DOHH2 (cell line): ENCODE data around the gene FAF2.
A peak's percentile ranks its signal among the peaks of the same experiment; 100 is the strongest.

Experiments used
- H3F3A ChIP-seq: fragments of 200-600 bp; sonication (generic), shearing (Covaris generic); 2 replicates; pipeline ENCODE4 v1.6.0; 2016; ENCODE audit warnings: antibody characterized with exemption, mild to moderate bottlenecking; ENCODE audit not compliant: control insufficient read depth, insufficient read depth
- H3K27ac ChIP-seq: fragments of 200-600 bp; sonication (generic); 2 replicates; pipeline ENCODE4 v1.5.1; 2014; ENCODE audit warnings: low read depth, mild to moderate bottlenecking, low read length, moderate library complexity
- H3K27me3 ChIP-seq: fragments of 200-600 bp; sonication (generic); 2 replicates; pipeline ENCODE4 v1.6.1; 2014; ENCODE audit warnings: mild to moderate bottlenecking, low read length, mixed read lengths; ENCODE audit not compliant: control insufficient read depth
- H3K36me3 ChIP-seq: fragments of 200-600 bp; sonication (generic); 2 replicates; pipeline ENCODE4 v1.6.1; 2014; ENCODE audit warnings: mild to moderate bottlenecking, low read length, moderate library complexity, mixed read lengths; ENCODE audit not compliant: control insufficient read depth
- H3K4me1 ChIP-seq: fragments of 200-600 bp; sonication (generic); 2 replicates; pipeline ENCODE4 v1.6.1; 2014; ENCODE audit warnings: mild to moderate bottlenecking, low read length, mixed read lengths; ENCODE audit not compliant: control insufficient read depth
- H3K4me2 ChIP-seq: fragments of 200-600 bp; sonication (generic); 2 replicates; pipeline ENCODE4 v1.6.0; 2014; ENCODE audit warnings: mild to moderate bottlenecking, low read length, moderate library complexity
- H3K4me3 ChIP-seq: fragments of 200-600 bp; sonication (generic); 2 replicates; pipeline ENCODE4 v1.5.1; 2014; ENCODE audit warnings: mild to moderate bottlenecking, low read length, mixed read lengths
- H3K79me2 ChIP-seq: fragments of 200-600 bp; sonication (generic); 2 replicates; pipeline ENCODE4 v1.6.1; 2014; ENCODE audit warnings: mild to moderate bottlenecking, low read length, mixed read lengths; ENCODE audit not compliant: control insufficient read depth
- H3K9me2 ChIP-seq: fragments of 200-600 bp; sonication (generic); replicated peaks from 2 replicates; pipeline ENCODE4 v1.6.1; 2014; ENCODE audit warnings: mild to moderate bottlenecking, low read length, mixed read lengths; ENCODE audit not compliant: control insufficient read depth
- H3K9me3 ChIP-seq: fragments of 200-600 bp; sonication (generic); 2 replicates; pipeline ENCODE4 v1.6.1; 2014; ENCODE audit warnings: antibody characterized with exemption, low read length, mixed read lengths; ENCODE audit not compliant: control insufficient read depth, insufficient read depth
- H4K20me1 ChIP-seq: fragments of 200-600 bp; sonication (generic); 2 replicates; pipeline ENCODE4 v1.6.0; 2014; ENCODE audit warnings: low read depth, mild to moderate bottlenecking, antibody characterized with exemption, low read length, moderate library complexity; ENCODE audit not compliant: control insufficient read depth, insufficient read depth
- EZH2phosphoT487 ChIP-seq: fragments of 200-600 bp; sonication (generic); IDR thresholded peaks from 2 replicates; pipeline ENCODE4 v1.6.1; 2017; ENCODE audit warnings: borderline replicate concordance, mild to moderate bottlenecking, antibody characterized with exemption, low read length, moderate library complexity, mixed read lengths
- TF ChIP-seq, protein P1 (sequence below): fragments of 200-600 bp; sonication (generic); IDR thresholded peaks from one replicate; pipeline ENCODE4 v1.5.1; 2014; ENCODE audit warnings: antibody characterized with exemption, mild to moderate bottlenecking, low read depth, low read length; ENCODE audit not compliant: poor library complexity, severe bottlenecking

FAF2 gene

GRCh38 chr5:176532795-176533194, 84.6 kb downstream of the FAF2 start:
- H3K36me3 ChIP-seq = peaks cover 81% of the 10 kb centered on the region

DNA sequence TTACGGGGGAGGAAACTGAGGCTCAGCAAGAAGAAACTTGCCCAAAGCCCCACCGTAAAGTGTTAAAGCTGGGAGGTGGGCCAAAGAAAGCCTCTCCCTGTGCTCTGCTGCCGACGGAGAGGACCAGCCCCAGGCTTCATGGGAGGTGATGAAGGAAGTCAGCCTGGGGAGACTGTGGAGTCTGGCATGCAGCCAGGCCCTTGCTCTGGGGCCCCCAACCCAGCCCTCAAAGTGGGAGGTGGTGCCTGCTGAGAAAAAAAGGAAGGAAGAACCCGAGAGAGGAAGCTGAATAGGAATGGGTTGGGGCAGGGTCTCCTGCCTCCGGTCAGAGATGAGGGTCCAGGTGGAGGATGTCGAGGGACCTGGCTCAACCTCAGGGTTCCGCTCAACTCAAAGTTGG, 85.2 kb downstream of the FAF2 start:
- H3K36me3 ChIP-seq = peaks cover 75% of the 10 kb centered on the region
- TF ChIP-seq, protein P1, sequence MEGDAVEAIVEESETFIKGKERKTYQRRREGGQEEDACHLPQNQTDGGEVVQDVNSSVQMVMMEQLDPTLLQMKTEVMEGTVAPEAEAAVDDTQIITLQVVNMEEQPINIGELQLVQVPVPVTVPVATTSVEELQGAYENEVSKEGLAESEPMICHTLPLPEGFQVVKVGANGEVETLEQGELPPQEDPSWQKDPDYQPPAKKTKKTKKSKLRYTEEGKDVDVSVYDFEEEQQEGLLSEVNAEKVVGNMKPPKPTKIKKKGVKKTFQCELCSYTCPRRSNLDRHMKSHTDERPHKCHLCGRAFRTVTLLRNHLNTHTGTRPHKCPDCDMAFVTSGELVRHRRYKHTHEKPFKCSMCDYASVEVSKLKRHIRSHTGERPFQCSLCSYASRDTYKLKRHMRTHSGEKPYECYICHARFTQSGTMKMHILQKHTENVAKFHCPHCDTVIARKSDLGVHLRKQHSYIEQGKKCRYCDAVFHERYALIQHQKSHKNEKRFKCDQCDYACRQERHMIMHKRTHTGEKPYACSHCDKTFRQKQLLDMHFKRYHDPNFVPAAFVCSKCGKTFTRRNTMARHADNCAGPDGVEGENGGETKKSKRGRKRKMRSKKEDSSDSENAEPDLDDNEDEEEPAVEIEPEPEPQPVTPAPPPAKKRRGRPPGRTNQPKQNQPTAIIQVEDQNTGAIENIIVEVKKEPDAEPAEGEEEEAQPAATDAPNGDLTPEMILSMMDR = no peak
- no peak for TF ChIP-seq EZH2phosphoT487
- H3K27me3 ChIP-seq = no peaks in the 10 kb centered on the region
- peak overlapping the region; percentile 87 for H3K4me2 ChIP-seq
- peak overlapping the region; percentile 88 for H3K27ac ChIP-seq
- H3K79me2 ChIP-seq = peaks cover 55% of the 10 kb centered on the region
- no peaks in the 10 kb centered on the region for H3K9me2 ChIP-seq
- H3K4me3 ChIP-seq = peak overlapping the region; percentile 83
- H4K20me1 ChIP-seq = peaks cover 14% of the 10 kb centered on the region
- H3K4me1 ChIP-seq = peaks cover 76% of the 10 kb centered on the region
- peaks cover 18% of the 10 kb centered on the region for H3F3A ChIP-seq
- no peaks in the 10 kb centered on the region for H3K9me3 ChIP-seq

More at GRCh38 chr5:176532795-176533194, 84.6 kb downstream of the FAF2 start:
- Histone ChIP-seq H3K27ac (peak overlapping the region; percentile 88), H3K4me3 (peak overlapping the region; percentile 83), H3K9me2 (no peaks in the 10 kb centered on the region), H4K20me1 (peaks cover 14% of the 10 kb centered on the region), H3K79me2 (peaks cover 55% of the 10 kb centered on the region), H3K27me3 (no peaks in the 10 kb centered on the region), H3F3A (peaks cover 16% of the 10 kb centered on the region), H3K4me2 (peak overlapping the region; percentile 87), H3K9me3 (no peaks in the 10 kb centered on the region), H3K4me1 (peaks cover 77% of the 10 kb centered on the region)
- TF ChIP-seq, protein P1 = no peak
- no peak for TF ChIP-seq EZH2phosphoT487

GRCh38 chr5:176533894-176534611, 85.9 kb downstream of the FAF2 start:
- H4K20me1 ChIP-seq = peaks cover 14% of the 10 kb centered on the region
- H3K27me3 ChIP-seq = no peaks in the 10 kb centered on the region
- H3K36me3 ChIP-seq = peaks cover 68% of the 10 kb centered on the region
- no peaks in the 10 kb centered on the region for H3K9me3 ChIP-seq
- peak overlapping the region; percentile 88 for H3K27ac ChIP-seq
- H3K4me1 ChIP-seq = peaks cover 76% of the 10 kb centered on the region
- H3K79me2 ChIP-seq = peaks cover 55% of the 10 kb centered on the region
- H3K4me3 ChIP-seq = peak overlapping the region; percentile 83
- H3F3A ChIP-seq = peaks cover 25% of the 10 kb centered on the region
- H3K4me2 ChIP-seq = peak overlapping the region; percentile 87
- TF ChIP-seq, protein P1 = peak; percentile 32
- TF ChIP-seq EZH2phosphoT487 = no peak
- H3K9me2 ChIP-seq = no peaks in the 10 kb centered on the region
